Neural progenitor cell (in vitro differentiated cells): ENCODE data around the gene EFCAB6. TPM values are rescaled to one million over a fixed set of nuclear protein-coding genes. Genes with fewer than 3 reads are reported as not detected.

Source experiments
- DNase-seq: peaks from one replicate; pipeline ENCODE4 v3.0.0-alpha.2; 2016; ENCODE audit warnings: low spot score
- H2AFZ ChIP-seq: fragments of 200-600 bp; sonication (generic); replicated peaks from 2 replicates; pipeline ENCODE4 v1.6.1; 2016; ENCODE audit warnings: antibody characterized with exemption
- H3F3A ChIP-seq: fragments of 200-600 bp; sonication (generic); 2 replicates; pipeline ENCODE4 v1.6.1; 2016; ENCODE audit warnings: antibody characterized with exemption, low read depth
- H3K27ac ChIP-seq: fragments of 200-600 bp; sonication (generic); 2 replicates; pipeline ENCODE4 v1.5.1; 2016; ENCODE audit warnings: mild to moderate bottlenecking
- H3K27me3 ChIP-seq: fragments of 200-600 bp; sonication (generic); 2 replicates; pipeline ENCODE4 v1.6.1; 2016; ENCODE audit warnings: mild to moderate bottlenecking, moderate library complexity
- H3K36me3 ChIP-seq: fragments of 200-600 bp; sonication (generic); 2 replicates; pipeline ENCODE4 v1.5.1; 2016
- H3K4me1 ChIP-seq: fragments of 200-600 bp; sonication (generic); 2 replicates; pipeline ENCODE4 v1.6.1; 2016; ENCODE audit warnings: mixed run types
- H3K4me2 ChIP-seq: fragments of 200-600 bp; sonication (generic); 2 replicates; pipeline ENCODE4 v1.6.1; 2016
- H3K4me3 ChIP-seq: fragments of 200-600 bp; sonication (generic); 2 replicates; pipeline ENCODE4 v1.5.1; 2016
- H3K79me2 ChIP-seq: fragments of 200-600 bp; sonication (generic); 2 replicates; pipeline ENCODE4 v1.6.1; 2016; ENCODE audit warnings: low read depth
- H3K9ac ChIP-seq: fragments of 200-600 bp; sonication (generic); 2 replicates; pipeline ENCODE4 v1.6.1; 2016
- H3K9me3 ChIP-seq: fragments of 200-600 bp; sonication (generic); 2 replicates; pipeline ENCODE4 v1.5.1; 2016; ENCODE audit warnings: low read depth
- H4K20me1 ChIP-seq: fragments of 200-600 bp; sonication (generic); 2 replicates; pipeline ENCODE4 v1.6.1; 2016; ENCODE audit warnings: low read depth
- H3K27ac Mint-ChIP-seq: 3 replicates; pipeline ENCODE4 v1.8.0; 2021; ENCODE audit warnings: mixed read lengths
- H3K27me3 Mint-ChIP-seq: 2 replicates; pipeline ENCODE4 v1.8.0; 2022; ENCODE audit warnings: low read depth, mild to moderate bottlenecking, inconsistent platforms, moderate library complexity, mixed read lengths; ENCODE audit not compliant: insufficient read depth
- H3K36me3 Mint-ChIP-seq: 3 replicates; pipeline ENCODE4 v1.8.0; 2021; ENCODE audit warnings: mixed read lengths
- H3K4me1 Mint-ChIP-seq: 3 replicates; pipeline ENCODE4 v1.8.0; 2021; ENCODE audit warnings: mixed read lengths
- H3K4me3 Mint-ChIP-seq: 3 replicates; pipeline ENCODE4 v1.8.0; 2021; ENCODE audit warnings: mild to moderate bottlenecking, moderate library complexity, mixed read lengths
- H3K9me3 Mint-ChIP-seq: 3 replicates; pipeline ENCODE4 v1.8.0; 2020; ENCODE audit warnings: mixed read lengths
- CTCF ChIP-seq: fragments of 200-600 bp; sonication (generic); IDR thresholded peaks from 2 replicates; pipeline ENCODE4 v1.5.1; 2017; ENCODE audit warnings: antibody characterized with exemption, mild to moderate bottlenecking
- EZH2 ChIP-seq: fragments of 200-600 bp; sonication (generic); IDR thresholded peaks from 2 replicates; pipeline ENCODE4 v1.6.1; 2017; ENCODE audit warnings: antibody characterized with exemption, mild to moderate bottlenecking, moderate library complexity
- EZH2phosphoT487 ChIP-seq: fragments of 200-600 bp; sonication (generic); IDR thresholded peaks from 2 replicates; pipeline ENCODE4 v1.6.1; 2017; ENCODE audit warnings: antibody characterized with exemption
- total RNA-seq: library from RNA; depleted of rRNA; stranded (reverse); fragments of >200 nt; gene quantifications from 2 replicates; pipeline ENCODE4 v1.2.3, GENCODE V29; 2015; ENCODE audit warnings: low replicate concordance

Gene EFCAB6
- total RNA-seq, 1 donor from 2014 or later, result 4.9 TPM

- Mint-ChIP-seq H3K4me3 (no peak overlapping the region), H3K9me3 (no peaks in the 10 kb centered on the region), H3K4me1 (no peaks in the 10 kb centered on the region), H3K36me3 (no peaks in the 10 kb centered on the region), H3K27me3 (peaks cover 2% of the 10 kb centered on the region), H3K27ac (no peak overlapping the region)
- Histone ChIP-seq H3K27ac (no peak overlapping the region), H3K79me2 (no peaks in the 10 kb centered on the region), H3K9ac (no peak overlapping the region), H3K9me3 (no peaks in the 10 kb centered on the region), H4K20me1 (no peaks in the 10 kb centered on the region), H3F3A (peaks cover 3% of the 10 kb centered on the region), H2AFZ (no peak overlapping the region), H3K4me1 (no peaks in the 10 kb centered on the region), H3K36me3 (no peaks in the 10 kb centered on the region), H3K4me3 (no peak overlapping the region), H3K4me2 (no peak overlapping the region), H3K27me3 (no peaks in the 10 kb centered on the region)
- no peak for DNase-seq
- TF ChIP-seq EZH2 (no peak), EZH2phosphoT487 (no peak), CTCF (no peak)
These were observed 141.6 kb downstream of the EFCAB6 start for GRCh38 chr22:43670513-43670912.

GRCh38 chr22:43669190-43669589 lies 142.9 kb downstream of the EFCAB6 start:
- no peaks in the 10 kb centered on the region for H3F3A ChIP-seq
- no peaks in the 10 kb centered on the region for H4K20me1 ChIP-seq
- no peaks in the 10 kb centered on the region for H3K9me3 ChIP-seq
- H3K4me3 ChIP-seq, result no peak overlapping the region
- no peak overlapping the region for H3K9ac ChIP-seq
- TF ChIP-seq EZH2 (no peak), CTCF (no peak), EZH2phosphoT487 (no peak)
- Mint-ChIP-seq H3K27ac (no peak overlapping the region), H3K4me1 (no peaks in the 10 kb centered on the region), H3K36me3 (no peaks in the 10 kb centered on the region), H3K27me3 (peaks cover 2% of the 10 kb centered on the region), H3K9me3 (no peaks in the 10 kb centered on the region), H3K4me3 (no peak overlapping the region)
- H3K36me3 ChIP-seq, result no peaks in the 10 kb centered on the region
- no peaks in the 10 kb centered on the region for H3K79me2 ChIP-seq
- no peak for DNase-seq
- no peak overlapping the region for H3K4me2 ChIP-seq
- H2AFZ ChIP-seq, result no peak overlapping the region
- no peak overlapping the region for H3K27ac ChIP-seq
- no peaks in the 10 kb centered on the region for H3K27me3 ChIP-seq
- H3K4me1 ChIP-seq, result no peaks in the 10 kb centered on the region

GRCh38 chr22:43667656-43668055 lies 144.4 kb downstream of the EFCAB6 start:
- Mint-ChIP-seq H3K4me1 (no peaks in the 10 kb centered on the region), H3K27ac (peak overlapping the region; percentile 31), H3K9me3 (no peaks in the 10 kb centered on the region), H3K4me3 (no peak overlapping the region), H3K36me3 (no peaks in the 10 kb centered on the region), H3K27me3 (peaks cover 2% of the 10 kb centered on the region)
- H3K79me2 ChIP-seq, result no peaks in the 10 kb centered on the region
- H2AFZ ChIP-seq, result no peak overlapping the region
- H3K36me3 ChIP-seq, result no peaks in the 10 kb centered on the region
- no peaks in the 10 kb centered on the region for H3K4me1 ChIP-seq
- TF ChIP-seq EZH2phosphoT487 (no peak), CTCF (no peak), EZH2 (no peak)
- H3K4me2 ChIP-seq, result no peak overlapping the region
- no peaks in the 10 kb centered on the region for H3K9me3 ChIP-seq
- no peaks in the 10 kb centered on the region for H4K20me1 ChIP-seq
- no peak overlapping the region for H3K9ac ChIP-seq
- H3K27ac ChIP-seq, result no peak overlapping the region
- no peaks in the 10 kb centered on the region for H3K27me3 ChIP-seq
- DNase-seq, result no peak
- no peak overlapping the region for H3K4me3 ChIP-seq
- H3F3A ChIP-seq, result no peaks in the 10 kb centered on the region

GRCh38 chr22:43666457-43666856 lies 145.6 kb downstream of the EFCAB6 start:
- no peaks in the 10 kb centered on the region for H3K9me3 Mint-ChIP-seq
- H3K9me3 ChIP-seq, result no peaks in the 10 kb centered on the region
- H3K27me3 ChIP-seq, result no peaks in the 10 kb centered on the region
- no peaks in the 10 kb centered on the region for H3K36me3 Mint-ChIP-seq
- no peaks in the 10 kb centered on the region for H3K36me3 ChIP-seq
- no peak overlapping the region for H3K27ac Mint-ChIP-seq
- no peaks in the 10 kb centered on the region for H4K20me1 ChIP-seq
- no peak overlapping the region for H3K4me3 Mint-ChIP-seq
- H3K4me1 ChIP-seq, result no peaks in the 10 kb centered on the region
- peaks cover 2% of the 10 kb centered on the region for H3K27me3 Mint-ChIP-seq
- no peak overlapping the region for H2AFZ ChIP-seq
- no peaks in the 10 kb centered on the region for H3K4me1 Mint-ChIP-seq
- no peaks in the 10 kb centered on the region for H3K79me2 ChIP-seq
- TF ChIP-seq EZH2, result no peak
- DNase-seq, result no peak
- no peak overlapping the region for H3K9ac ChIP-seq
- H3F3A ChIP-seq, result no peaks in the 10 kb centered on the region
- H3K27ac ChIP-seq, result no peak overlapping the region
- no peak overlapping the region for H3K4me2 ChIP-seq
- H3K4me3 ChIP-seq, result no peak overlapping the region
